ENCODE data around the gene MELTF.

MELTF gene

DNA sequence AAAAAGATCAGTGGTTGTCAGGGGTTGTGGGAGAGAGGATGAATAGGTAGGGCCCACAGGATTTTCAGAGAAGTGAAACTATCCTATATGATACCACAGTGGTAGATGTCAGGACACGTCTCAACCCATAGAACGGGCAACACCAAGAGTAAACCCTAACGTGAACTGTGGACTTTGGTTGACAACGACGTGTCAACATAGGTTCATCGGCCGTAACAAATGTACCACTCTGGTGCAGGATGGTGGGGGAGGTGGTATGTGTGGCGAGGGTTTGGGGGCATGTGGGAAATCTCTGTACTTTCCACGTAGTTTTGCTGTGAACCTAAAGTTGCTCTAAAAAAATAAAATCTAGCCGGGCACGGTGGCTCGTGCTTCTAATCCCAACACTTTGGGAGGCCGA, 48.0 kb downstream of the MELTF start:
- Mint-ChIP-seq H3K36me3 (ENCODE audit: low read depth) (peaks cover 6% of the 10 kb centered on the region), H3K4me3 (no peak overlapping the region), H3K27ac (no peak overlapping the region), H3K4me1 (peaks cover 4% of the 10 kb centered on the region), H3K27me3 (peaks cover 8% of the 10 kb centered on the region), H3K9me3 (peaks cover 8% of the 10 kb centered on the region)
- DNase-seq, result no peak
- ATAC-seq, result no peak

DNA sequence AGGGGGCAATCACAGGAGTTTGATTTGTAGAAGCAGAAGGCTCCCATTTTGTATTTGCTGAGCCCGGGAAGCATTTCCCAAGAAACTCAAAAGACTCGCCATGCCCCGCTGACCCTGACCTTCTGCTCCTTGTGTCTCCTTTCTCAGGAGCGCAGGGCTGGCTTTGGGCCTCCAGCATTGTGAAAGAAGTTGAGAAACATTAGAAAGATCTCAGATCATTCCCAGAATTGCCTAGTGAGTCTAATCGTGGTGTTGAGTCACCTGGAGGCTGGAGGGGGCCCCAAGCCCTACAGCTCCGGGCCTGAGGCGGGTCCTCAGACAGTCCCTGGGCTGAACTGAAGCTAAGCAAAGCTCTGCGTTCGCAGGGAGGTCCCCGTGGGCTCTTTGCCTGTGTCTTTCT, 50.1 kb downstream of the MELTF start:
- Mint-ChIP-seq H3K27me3 (peaks cover 3% of the 10 kb centered on the region), H3K4me1 (peaks cover 4% of the 10 kb centered on the region), H3K4me3 (no peak overlapping the region), H3K9me3 (peaks cover 8% of the 10 kb centered on the region), H3K27ac (no peak overlapping the region), H3K36me3 (ENCODE audit: low read depth) (peaks cover 6% of the 10 kb centered on the region)
- ATAC-seq (no peak), DNase-seq (no peak)

DNA sequence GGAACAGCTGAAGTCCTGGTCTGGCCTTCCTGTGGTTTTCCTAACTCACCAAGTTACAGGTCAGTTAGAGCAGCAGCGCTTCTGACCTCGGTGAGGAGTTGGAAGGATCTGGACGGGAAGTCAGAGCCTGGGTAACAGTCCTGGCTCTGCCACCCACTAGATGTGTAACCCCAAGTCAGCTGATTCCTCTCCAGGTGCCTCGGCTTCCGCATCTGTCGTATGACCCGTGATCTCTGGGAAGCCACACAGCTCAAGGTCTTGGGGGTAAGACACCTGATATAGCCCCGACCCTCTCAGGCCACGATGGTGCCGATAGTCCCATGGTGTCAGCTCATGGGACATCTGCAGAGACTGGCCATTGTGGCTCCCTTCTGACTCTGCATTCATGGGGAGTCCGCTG, 52.7 kb downstream of the MELTF start:
- DNase-seq (no peak), ATAC-seq (no peak)
- H3K27ac Mint-ChIP-seq, result no peak overlapping the region
- no peaks in the 10 kb centered on the region for H3K9me3 Mint-ChIP-seq
- H3K27me3 Mint-ChIP-seq, result peaks cover 3% of the 10 kb centered on the region
- peaks cover 4% of the 10 kb centered on the region for H3K4me1 Mint-ChIP-seq
- no peak overlapping the region for H3K4me3 Mint-ChIP-seq
- H3K36me3 Mint-ChIP-seq (ENCODE audit: low read depth), result no peaks in the 10 kb centered on the region

DNA sequence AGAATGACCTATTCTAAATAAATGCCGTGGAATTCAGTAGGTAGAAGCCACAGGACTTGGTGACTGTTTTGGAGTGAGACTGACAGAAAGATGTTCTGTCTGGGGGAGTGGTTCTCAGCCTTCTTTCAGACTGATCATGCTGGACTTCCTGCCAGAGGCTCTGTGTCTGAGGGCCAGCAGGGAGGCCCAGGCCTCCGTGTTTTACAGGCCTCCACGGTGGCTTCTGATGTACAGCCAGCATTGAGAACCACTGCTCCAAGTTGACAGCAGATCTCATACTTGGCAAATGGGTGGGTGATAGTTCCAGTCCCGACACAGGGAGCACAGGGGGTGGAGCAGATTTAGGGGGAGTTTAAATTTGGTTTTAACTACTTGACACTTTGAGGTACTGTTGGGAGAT, 54.3 kb downstream of the MELTF start:
- Mint-ChIP-seq H3K27me3 (peaks cover 14% of the 10 kb centered on the region), H3K27ac (no peak overlapping the region), H3K36me3 (ENCODE audit: low read depth) (no peaks in the 10 kb centered on the region), H3K4me1 (peaks cover 6% of the 10 kb centered on the region), H3K4me3 (no peak overlapping the region), H3K9me3 (no peaks in the 10 kb centered on the region)
- no peak for ATAC-seq
- DNase-seq, result no peak

DNA sequence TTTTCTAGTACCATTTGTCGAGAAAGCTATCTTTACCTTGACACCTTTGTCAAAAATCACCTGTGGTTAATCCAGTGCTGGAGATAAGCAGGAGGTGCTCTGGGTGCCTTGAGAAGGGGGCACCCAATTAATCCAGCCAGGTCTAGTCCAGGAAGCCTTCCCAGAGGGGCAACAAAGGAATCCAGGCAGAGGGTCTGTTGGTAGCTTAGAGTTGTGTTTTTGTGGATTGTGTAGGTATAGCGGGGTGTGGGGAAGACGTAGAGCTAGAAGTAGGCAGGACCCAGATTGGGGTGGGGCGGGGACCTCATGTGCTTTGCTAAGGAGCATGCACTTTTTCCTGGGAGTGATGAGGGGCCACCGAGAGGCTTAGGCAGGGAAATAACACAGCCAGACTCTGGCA, 55.0 kb downstream of the MELTF start:
- no peaks in the 10 kb centered on the region for H3K36me3 Mint-ChIP-seq (ENCODE audit: low read depth)
- peaks cover 8% of the 10 kb centered on the region for H3K4me1 Mint-ChIP-seq
- DNase-seq, result no peak
- H3K4me3 Mint-ChIP-seq, result no peak overlapping the region
- no peaks in the 10 kb centered on the region for H3K9me3 Mint-ChIP-seq
- H3K27ac Mint-ChIP-seq, result no peak overlapping the region
- peaks cover 15% of the 10 kb centered on the region for H3K27me3 Mint-ChIP-seq
- ATAC-seq, result no peak

DNA sequence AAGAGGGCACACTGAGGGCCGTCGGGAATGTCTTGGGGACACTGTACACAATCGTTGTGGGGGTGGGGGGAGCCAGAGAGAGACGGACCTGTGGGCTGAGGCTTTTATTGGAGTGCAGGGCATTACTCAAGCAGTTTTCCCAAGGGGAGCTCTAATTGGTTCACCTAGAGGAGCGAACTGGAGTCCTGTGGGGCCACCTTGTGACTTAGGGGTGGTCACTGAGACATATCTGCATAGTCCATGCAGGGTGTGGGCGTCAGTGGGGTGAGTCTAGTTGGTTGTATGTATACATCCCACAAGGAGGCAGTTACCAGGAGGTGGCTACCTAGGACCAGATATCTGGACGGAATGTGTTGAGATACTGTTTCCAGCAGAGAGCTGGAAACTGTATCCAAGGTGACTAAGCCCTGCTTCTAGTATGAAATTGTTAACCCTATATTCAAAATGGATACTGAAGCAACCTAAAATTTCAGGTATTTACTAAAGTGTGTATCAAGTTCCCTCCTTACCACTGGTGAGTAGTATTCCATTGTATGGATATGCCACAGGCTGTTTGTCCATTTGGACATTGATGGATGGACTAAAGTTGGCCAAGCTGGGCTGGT, 58.4 kb downstream of the MELTF start:
- no peak overlapping the region for H3K27ac Mint-ChIP-seq
- no peak for ATAC-seq
- H3K4me1 Mint-ChIP-seq, result peaks cover 11% of the 10 kb centered on the region
- H3K27me3 Mint-ChIP-seq, result peaks cover 22% of the 10 kb centered on the region
- H3K9me3 Mint-ChIP-seq, result no peaks in the 10 kb centered on the region
- H3K36me3 Mint-ChIP-seq (ENCODE audit: low read depth), result no peaks in the 10 kb centered on the region
- no peak for DNase-seq
- no peak overlapping the region for H3K4me3 Mint-ChIP-seq

DNA sequence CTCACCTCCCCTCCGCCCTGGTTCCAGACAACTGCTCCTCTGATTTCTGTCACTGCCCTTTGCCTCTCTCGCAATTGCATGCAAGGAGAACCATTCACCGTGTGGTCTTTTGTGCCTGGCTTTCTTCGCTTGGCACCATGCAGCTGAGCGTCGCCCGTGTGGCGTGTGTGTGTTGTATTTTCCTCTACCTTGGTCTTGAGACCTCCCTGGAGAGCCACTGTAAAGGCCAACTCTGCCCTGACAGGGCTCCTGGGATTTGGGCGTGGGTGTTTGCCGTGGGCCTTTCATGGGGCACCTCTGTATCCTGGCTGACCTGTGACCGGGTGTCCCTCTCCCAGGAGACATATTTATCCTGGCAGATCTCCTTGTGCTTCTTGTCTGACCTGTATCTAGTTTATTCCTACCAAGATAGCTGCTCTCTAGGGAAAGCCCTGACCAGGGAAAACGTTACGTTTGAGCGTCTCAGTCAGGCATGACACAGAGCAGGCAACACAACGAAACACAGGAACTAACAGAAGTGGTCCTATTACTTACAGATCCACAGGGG, 59.0 kb downstream of the MELTF start:
- Mint-ChIP-seq H3K4me1 (peaks cover 11% of the 10 kb centered on the region), H3K27me3 (peaks cover 22% of the 10 kb centered on the region), H3K4me3 (peak overlapping the region; percentile 59), H3K27ac (no peak overlapping the region), H3K36me3 (ENCODE audit: low read depth) (no peaks in the 10 kb centered on the region), H3K9me3 (no peaks in the 10 kb centered on the region)
- ATAC-seq, result no peak
- no peak for DNase-seq

DNA sequence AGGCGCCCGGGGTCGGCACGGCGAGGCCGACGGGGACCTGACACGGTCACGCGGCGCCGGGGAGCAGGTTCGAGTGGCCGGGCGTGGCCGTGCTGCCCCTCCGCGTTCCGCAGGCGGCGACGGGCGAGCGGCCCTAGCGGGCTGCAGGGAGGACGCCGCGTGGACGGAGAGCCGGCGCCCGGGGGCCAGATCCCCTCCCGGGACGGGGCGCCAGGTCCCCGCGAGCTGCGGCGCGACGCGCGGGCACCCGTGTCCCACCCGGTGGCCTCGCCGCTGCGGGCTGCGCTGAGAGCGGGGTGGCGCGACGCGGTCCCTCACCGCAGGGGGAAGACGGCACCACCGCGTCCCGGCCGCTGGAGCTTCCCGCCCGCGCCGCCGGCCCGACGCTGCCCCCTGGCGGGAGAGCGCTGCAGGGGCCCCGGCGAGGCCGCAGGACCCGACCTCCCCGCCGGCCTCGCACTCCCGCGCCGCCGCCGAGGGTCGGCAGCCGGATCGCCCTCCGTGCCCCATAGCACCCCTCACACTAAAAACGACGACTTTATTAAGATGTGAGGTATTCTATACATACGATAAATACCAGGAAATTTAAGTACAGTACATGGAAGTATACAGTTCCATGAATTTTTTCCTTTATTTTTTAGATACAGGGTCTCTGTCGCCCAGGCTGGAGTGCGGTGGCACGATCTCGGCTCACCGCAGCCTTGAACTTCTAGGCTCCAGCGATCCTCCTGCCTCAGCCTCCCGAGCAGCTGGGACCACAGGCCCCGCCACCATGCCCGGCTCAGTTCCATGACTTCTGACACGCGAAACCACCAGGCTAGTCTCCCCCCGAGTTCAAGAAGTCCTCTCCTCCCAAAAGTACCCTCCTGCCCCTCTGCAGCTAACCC, 59.7 kb downstream of the MELTF start:
- peaks cover 14% of the 10 kb centered on the region for H3K4me1 Mint-ChIP-seq
- ATAC-seq (peak; percentile 76), DNase-seq (peak; percentile 80)
- no peak overlapping the region for H3K27ac Mint-ChIP-seq
- peaks cover 4% of the 10 kb centered on the region for H3K9me3 Mint-ChIP-seq
- no peaks in the 10 kb centered on the region for H3K36me3 Mint-ChIP-seq (ENCODE audit: low read depth)
- peak overlapping the region; percentile 59 for H3K4me3 Mint-ChIP-seq
- H3K27me3 Mint-ChIP-seq, result peaks cover 25% of the 10 kb centered on the region

DNA sequence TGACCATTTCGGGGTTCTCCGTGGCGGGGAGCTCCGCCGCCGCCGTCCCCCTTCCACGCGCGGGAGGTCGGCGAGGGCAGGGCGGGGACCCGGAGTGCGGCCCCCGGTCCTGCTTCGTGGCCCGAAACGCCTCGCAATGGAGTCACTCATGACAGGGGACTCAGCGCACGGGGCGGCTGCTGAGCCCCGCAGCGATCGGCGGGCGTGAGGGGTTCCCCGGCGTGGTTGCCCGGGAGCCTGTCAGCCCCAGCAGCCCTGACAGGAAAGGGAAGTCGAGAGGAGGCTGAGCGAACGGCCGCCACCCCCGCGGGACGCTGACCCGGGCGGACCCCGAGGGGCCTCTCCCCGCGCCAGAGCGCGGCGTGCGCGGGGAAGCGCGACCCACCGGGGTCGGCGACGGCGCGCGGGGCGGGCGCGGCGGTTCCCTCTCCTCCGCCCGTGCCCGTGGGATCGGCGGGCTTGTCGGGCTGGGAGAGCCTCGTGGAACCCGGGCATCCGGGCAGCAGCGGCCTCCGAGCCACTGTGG, 60.4 kb downstream of the MELTF start:
- ATAC-seq, result peak; percentile 38
- H3K9me3 Mint-ChIP-seq, result peaks cover 4% of the 10 kb centered on the region
- H3K36me3 Mint-ChIP-seq (ENCODE audit: low read depth), result no peaks in the 10 kb centered on the region
- H3K4me3 Mint-ChIP-seq, result peak overlapping the region; percentile 72
- peaks cover 14% of the 10 kb centered on the region for H3K4me1 Mint-ChIP-seq
- H3K27ac Mint-ChIP-seq, result no peak overlapping the region
- peaks cover 25% of the 10 kb centered on the region for H3K27me3 Mint-ChIP-seq
- peak; percentile 58 for DNase-seq

DNA sequence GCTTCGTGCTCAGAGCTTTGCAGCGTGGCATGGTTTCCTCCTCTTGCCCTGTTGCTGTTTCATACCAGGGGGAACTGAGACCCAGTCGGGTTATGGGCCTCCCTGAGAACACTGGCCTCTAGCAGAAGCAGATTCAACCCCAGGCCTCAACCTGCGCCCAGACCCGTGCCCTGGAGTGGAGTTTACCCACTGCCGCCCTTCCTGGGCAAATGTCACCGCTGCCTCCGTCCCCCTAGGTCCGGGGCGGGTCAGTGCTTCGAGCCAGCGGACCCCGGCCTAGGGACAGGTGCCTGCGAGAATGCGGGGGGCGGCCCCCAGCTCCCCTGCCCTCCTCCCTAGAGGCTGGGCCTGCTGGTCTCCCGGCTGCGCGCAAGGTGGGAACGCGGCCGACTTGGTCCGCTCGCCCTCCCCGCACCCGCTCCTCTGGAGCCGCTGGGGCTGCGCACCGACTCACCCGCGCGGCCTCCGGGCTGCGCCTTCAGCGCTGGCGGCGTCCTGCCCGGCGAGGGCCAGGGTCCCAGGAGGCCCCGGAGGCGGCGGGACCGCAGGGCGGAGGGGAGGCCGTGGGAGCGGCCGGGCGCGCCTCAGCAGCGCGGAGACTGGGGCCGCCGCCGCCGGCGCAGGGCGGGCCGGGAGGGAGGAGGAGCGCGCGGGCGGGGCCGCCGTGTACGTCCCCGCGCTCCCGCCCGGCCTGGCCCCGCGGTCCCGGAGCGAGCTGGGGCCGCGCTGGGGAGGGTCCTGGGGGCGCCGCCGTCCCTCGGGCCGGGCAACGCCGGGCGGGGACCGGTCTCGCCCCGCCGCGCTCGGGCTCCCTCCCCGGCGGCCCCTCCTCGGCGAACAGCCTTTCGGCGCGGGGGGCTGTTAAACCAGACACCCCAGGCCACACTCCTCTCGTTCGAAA, 61.1 kb downstream of the MELTF start, which contains the start of gene PIGZ:
PIGZ (minus strand) TSS at position 601 of the 901 bp plus-strand sequence. CDS start 16,802 bp downstream, outside the sequence.
- Mint-ChIP-seq H3K9me3 (peaks cover 4% of the 10 kb centered on the region), H3K4me3 (peak within 1 kb of the TSS; percentile 72), H3K27me3 (peaks cover 25% of the 10 kb centered on the region), H3K27ac (peak within 1 kb of the TSS; percentile 35), H3K4me1 (peaks cover 14% of the 10 kb centered on the region), H3K36me3 (ENCODE audit: low read depth) (no peaks in the 10 kb centered on the region)
- DNase-seq, result peak; percentile 55
- peak; percentile 67 for ATAC-seq

DNA sequence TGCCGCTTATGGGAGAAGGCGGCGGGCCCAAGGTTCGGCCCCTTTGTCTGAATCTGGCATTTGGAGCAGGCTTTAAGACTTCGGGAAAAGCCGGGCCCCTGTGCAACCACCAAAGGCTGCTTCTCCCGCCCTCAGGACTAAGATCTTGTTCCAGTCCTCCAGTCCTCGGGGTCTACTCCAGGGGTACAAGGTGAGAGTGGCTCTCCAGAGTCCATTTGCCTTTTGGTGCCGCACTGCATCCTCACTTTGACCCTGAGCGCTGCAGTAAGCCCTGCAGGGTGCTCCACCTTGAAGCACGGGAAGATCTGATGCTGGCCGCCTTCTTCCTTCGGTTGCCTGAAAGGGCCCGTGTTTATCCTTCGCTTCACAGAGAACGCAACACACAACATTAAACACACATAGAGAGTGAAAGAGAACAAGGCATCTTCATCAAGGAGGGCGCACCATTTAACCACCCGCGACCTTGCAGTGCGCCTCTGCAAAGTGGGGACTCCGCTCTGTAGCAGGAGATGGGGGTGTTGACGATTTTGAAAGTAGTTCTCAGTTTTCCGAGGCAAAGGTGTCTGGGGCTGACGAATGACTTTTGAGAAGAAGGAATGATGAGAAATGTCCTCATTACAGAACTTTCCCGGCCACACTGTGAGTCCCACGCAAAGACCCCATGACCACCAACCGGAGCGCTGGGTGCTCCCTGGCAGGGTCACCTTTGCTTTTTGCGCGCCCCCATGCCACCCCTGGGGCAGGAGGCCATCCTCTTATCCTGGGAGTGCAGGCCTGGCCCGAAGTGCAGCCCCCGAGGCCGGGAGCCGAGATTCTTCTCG, 62.0 kb downstream of the MELTF start:
- peaks cover 14% of the 10 kb centered on the region for H3K4me1 Mint-ChIP-seq
- DNase-seq (no peak), ATAC-seq (no peak)
- H3K27ac Mint-ChIP-seq, result peak overlapping the region; percentile 35
- peak overlapping the region; percentile 62 for H3K4me3 Mint-ChIP-seq
- H3K36me3 Mint-ChIP-seq (ENCODE audit: low read depth), result no peaks in the 10 kb centered on the region
- H3K27me3 Mint-ChIP-seq, result peaks cover 25% of the 10 kb centered on the region
- H3K9me3 Mint-ChIP-seq, result peaks cover 4% of the 10 kb centered on the region

DNA sequence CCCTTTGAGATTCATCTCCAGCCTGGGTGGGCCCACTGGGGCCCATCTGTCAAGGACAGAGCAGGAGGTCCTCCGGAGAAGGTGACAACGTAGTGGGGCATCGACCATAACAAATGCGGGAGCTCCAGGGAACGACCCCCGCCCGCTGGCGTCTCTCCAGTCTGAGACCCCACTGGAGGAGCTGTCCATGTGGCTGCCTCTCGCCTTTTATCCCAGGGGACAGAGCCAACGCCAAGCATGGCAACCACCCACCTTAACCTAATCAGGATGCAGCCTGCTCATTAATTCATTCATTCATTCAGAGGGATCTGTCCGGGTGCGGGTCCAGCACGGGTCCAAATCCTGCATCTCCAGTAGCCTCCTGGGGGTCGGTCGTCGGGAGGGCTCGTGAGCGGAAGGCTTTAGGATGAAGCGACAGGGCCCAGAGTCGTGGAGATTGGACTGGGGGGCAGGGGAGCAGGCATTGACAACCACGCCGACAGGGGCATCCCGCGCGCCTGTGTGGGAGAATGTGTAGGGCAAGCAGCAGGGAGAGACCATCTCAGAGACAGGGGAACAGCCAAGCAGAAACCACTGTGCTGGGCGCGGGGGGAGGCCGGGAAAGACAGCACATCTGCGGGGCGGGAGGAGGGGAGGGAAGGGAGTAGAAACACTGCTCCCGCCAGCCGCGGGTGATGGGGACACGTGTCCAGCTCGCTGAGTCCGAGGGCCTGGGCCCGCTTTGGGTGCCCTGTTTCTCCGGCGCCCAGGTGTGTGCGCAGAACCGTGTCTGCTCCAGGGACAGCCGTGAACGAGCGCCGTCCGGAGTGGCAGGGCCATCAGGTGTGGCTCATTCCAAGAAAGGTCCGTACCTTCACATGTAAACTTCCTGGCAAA, 62.9 kb downstream of the MELTF start:
- ATAC-seq, result no peak
- Mint-ChIP-seq H3K4me3 (no peak overlapping the region), H3K9me3 (peaks cover 4% of the 10 kb centered on the region), H3K27me3 (peaks cover 25% of the 10 kb centered on the region), H3K36me3 (ENCODE audit: low read depth) (no peaks in the 10 kb centered on the region), H3K4me1 (peaks cover 14% of the 10 kb centered on the region), H3K27ac (no peak overlapping the region)
- no peak for DNase-seq

DNA sequence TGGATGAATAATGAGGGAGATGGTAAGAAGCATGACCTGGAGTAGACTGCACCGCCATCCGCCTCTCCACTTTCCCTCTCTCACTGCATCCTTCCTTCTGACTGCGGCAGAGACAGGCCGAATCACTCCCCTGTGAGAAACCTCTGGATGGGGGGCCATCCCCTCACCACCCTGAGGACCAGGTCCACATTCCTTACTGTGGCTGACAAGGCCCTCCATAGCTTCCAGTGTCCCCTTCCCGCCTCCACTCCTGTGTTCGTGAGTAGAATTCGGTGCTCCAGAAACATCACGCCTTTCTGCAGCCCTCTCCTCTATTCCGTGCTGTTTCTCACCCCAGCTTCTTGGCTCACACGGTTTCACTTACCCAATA, 63.8 kb downstream of the MELTF start:
- peaks cover 14% of the 10 kb centered on the region for H3K4me1 Mint-ChIP-seq

More for the DNA sequence above, 63.8 kb downstream of the MELTF start:
- Mint-ChIP-seq H3K27ac (no peak overlapping the region), H3K4me3 (no peak overlapping the region), H3K9me3 (peaks cover 4% of the 10 kb centered on the region), H3K36me3 (ENCODE audit: low read depth) (no peaks in the 10 kb centered on the region), H3K27me3 (peaks cover 18% of the 10 kb centered on the region)
- ATAC-seq (no peak), DNase-seq (no peak)
